ENCODE data around the gene TUBA1A.
"Not testable (repeated sequence)": the region's sequence is repeated elsewhere in the genome, so short reads cannot be mapped to it uniquely, and the experiment has no call there.

Gene TUBA1A

GRCh38 chr12:49188201-49188915 is 522 bp downstream of the TUBA1A start:
- ATAC-seq = peak; percentile 56
- TF ChIP-seq ISL1 (CRISPR knock-in tag; IDR thresholded peaks at IDR 0.05) (no peak), CREB5 (CRISPR knock-in tag; IDR thresholded peaks at IDR 0.05; ENCODE audit: low read depth) (peak; percentile 5; the same call in 1 of the 2 replicates), TCF4 (CRISPR knock-in tag; IDR thresholded peaks at IDR 0.05; ENCODE audit: borderline replicate concordance) (no peak)

DNA sequence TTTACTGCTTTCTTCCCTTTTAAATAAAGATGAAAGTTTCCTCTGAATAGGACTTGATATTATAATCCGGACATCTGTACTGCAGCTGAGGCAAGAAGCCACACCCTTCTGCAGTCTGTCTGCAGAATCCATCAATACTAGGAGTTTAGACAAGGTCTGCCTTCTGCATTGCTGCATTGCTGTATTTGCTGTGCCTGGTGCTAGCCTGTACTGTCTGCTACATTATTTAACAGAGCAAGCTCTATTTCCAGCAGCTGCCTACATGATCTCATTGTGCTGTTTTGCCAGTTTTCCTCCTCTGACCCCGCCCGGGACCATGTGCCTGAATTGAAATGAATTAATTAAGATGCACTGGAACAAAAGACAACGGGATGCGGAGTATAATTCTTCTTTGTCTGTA is 1.7 kb downstream of the TUBA1A start:
- ATAC-seq = peak; percentile 0; the same call in 1 of the 3 replicates
- TF ChIP-seq, protein P1, sequence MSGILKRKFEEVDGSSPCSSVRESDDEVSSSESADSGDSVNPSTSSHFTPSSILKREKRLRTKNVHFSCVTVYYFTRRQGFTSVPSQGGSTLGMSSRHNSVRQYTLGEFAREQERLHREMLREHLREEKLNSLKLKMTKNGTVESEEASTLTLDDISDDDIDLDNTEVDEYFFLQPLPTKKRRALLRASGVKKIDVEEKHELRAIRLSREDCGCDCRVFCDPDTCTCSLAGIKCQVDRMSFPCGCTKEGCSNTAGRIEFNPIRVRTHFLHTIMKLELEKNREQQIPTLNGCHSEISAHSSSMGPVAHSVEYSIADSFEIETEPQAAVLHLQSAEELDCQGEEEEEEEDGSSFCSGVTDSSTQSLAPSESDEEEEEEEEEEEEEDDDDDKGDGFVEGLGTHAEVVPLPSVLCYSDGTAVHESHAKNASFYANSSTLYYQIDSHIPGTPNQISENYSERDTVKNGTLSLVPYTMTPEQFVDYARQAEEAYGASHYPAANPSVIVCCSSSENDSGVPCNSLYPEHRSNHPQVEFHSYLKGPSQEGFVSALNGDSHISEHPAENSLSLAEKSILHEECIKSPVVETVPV (CRISPR knock-in tag; IDR thresholded peaks at IDR 0.05) = no peak
- TF ChIP-seq, protein P2, sequence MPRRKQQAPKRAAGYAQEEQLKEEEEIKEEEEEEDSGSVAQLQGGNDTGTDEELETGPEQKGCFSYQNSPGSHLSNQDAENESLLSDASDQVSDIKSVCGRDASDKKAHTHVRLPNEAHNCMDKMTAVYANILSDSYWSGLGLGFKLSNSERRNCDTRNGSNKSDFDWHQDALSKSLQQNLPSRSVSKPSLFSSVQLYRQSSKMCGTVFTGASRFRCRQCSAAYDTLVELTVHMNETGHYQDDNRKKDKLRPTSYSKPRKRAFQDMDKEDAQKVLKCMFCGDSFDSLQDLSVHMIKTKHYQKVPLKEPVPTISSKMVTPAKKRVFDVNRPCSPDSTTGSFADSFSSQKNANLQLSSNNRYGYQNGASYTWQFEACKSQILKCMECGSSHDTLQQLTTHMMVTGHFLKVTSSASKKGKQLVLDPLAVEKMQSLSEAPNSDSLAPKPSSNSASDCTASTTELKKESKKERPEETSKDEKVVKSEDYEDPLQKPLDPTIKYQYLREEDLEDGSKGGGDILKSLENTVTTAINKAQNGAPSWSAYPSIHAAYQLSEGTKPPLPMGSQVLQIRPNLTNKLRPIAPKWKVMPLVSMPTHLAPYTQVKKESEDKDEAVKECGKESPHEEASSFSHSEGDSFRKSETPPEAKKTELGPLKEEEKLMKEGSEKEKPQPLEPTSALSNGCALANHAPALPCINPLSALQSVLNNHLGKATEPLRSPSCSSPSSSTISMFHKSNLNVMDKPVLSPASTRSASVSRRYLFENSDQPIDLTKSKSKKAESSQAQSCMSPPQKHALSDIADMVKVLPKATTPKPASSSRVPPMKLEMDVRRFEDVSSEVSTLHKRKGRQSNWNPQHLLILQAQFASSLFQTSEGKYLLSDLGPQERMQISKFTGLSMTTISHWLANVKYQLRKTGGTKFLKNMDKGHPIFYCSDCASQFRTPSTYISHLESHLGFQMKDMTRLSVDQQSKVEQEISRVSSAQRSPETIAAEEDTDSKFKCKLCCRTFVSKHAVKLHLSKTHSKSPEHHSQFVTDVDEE (CRISPR knock-in tag; IDR thresholded peaks at IDR 0.05) = no peak
- no peak for TF ChIP-seq ESRRG (CRISPR knock-in tag; IDR thresholded peaks at IDR 0.05)
- TF ChIP-seq, protein P3, sequence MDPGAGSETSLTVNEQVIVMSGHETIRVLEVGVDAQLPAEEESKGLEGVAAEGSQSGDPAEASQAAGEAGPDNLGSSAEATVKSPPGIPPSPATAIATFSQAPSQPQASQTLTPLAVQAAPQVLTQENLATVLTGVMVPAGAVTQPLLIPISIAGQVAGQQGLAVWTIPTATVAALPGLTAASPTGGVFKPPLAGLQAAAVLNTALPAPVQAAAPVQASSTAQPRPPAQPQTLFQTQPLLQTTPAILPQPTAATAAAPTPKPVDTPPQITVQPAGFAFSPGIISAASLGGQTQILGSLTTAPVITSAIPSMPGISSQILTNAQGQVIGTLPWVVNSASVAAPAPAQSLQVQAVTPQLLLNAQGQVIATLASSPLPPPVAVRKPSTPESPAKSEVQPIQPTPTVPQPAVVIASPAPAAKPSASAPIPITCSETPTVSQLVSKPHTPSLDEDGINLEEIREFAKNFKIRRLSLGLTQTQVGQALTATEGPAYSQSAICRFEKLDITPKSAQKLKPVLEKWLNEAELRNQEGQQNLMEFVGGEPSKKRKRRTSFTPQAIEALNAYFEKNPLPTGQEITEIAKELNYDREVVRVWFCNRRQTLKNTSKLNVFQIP (CRISPR knock-in tag; IDR thresholded peaks at IDR 0.05; ENCODE audit: borderline replicate concordance, low read depth) = no peak
- TF ChIP-seq TCF4 (CRISPR knock-in tag; IDR thresholded peaks at IDR 0.05; ENCODE audit: borderline replicate concordance) = no peak
- TF ChIP-seq TOX (CRISPR knock-in tag; IDR thresholded peaks at IDR 0.05; ENCODE audit: borderline replicate concordance) = no peak
- no peak for TF ChIP-seq ZFP3 (CRISPR knock-in tag; IDR thresholded peaks at IDR 0.05)
- TF ChIP-seq PPARA (CRISPR knock-in tag; IDR thresholded peaks at IDR 0.05; ENCODE audit: borderline replicate concordance) = no peak
- no peak for TF ChIP-seq CSDC2 (CRISPR knock-in tag; IDR thresholded peaks at IDR 0.05)
- TF ChIP-seq ZFP30 (CRISPR knock-in tag; IDR thresholded peaks at IDR 0.05) = no peak
- TF ChIP-seq CREB5 (CRISPR knock-in tag; IDR thresholded peaks at IDR 0.05; ENCODE audit: low read depth) = no peak
- no peak for TF ChIP-seq SNAI2 (CRISPR knock-in tag; IDR thresholded peaks at IDR 0.05)
- no peak for TF ChIP-seq ZNF8 (CRISPR knock-in tag; IDR thresholded peaks at IDR 0.05)
- TF ChIP-seq ARNTL (CRISPR knock-in tag; IDR thresholded peaks at IDR 0.05; ENCODE audit: borderline replicate concordance, low read depth) = no peak
- TF ChIP-seq ZNF565 (CRISPR knock-in tag; conservative IDR thresholded peaks at IDR 0.05; ENCODE audit: low read depth) = no peak
- TF ChIP-seq BACH2 (CRISPR knock-in tag; IDR thresholded peaks at IDR 0.05; ENCODE audit: borderline replicate concordance) = no peak
- TF ChIP-seq GLIS3 (CRISPR knock-in tag; IDR thresholded peaks at IDR 0.05) = no peak
- TF ChIP-seq ZNF70 (CRISPR knock-in tag; IDR thresholded peaks at IDR 0.05) = no peak
- TF ChIP-seq RARB (CRISPR knock-in tag; IDR thresholded peaks at IDR 0.05) = no peak
- TF ChIP-seq PATZ1 (CRISPR knock-in tag; IDR thresholded peaks at IDR 0.05; ENCODE audit: borderline replicate concordance) = no peak

- not testable (repeated sequence) for ATAC-seq
Measured at GRCh38 chr12:49186307-49186706, 2.6 kb downstream of the TUBA1A start.

Data from SK-N-SH treated with all-trans-retinoic acid at 6 μM for 48 hours (cell line).